Transverse colon (tissue), 4 donors: ENCODE measurements around the gene SAT2.

Source experiments
- CTCF ChIP-seq, 5 experiments: fragments of 200-600 bp in 3 of 5; fragments of 450-650 bp in 2 of 5; sonication (generic) in 3 of 5; IDR thresholded peaks; 1 replicate in 2 of 5; 2 replicates in 3 of 5; pipeline ENCODE4 v1.5.1; 2016 to 2017; ENCODE audit warnings: antibody characterized with exemption in 5 of 5, inconsistent platforms in 3 of 5, mild to moderate bottlenecking in 2 of 5, moderate library complexity in 1 of 5
- EP300 ChIP-seq: sonication (generic); formaldehyde crosslinking; IDR thresholded peaks from one replicate; pipeline ENCODE4 v1.6.1; 2017; ENCODE audit warnings: antibody characterized with exemption, low read depth
- POLR2AphosphoS5 ChIP-seq, 3 donors: sonication (generic); formaldehyde crosslinking; IDR thresholded peaks; one replicate each; pipeline ENCODE4 v1.6.1; 2016; ENCODE audit warnings: antibody characterized with exemption in 3 of 3

- TF ChIP-seq POLR2AphosphoS5 (IDR thresholded peaks at IDR 0.05) (no peak), CTCF (IDR thresholded peaks at IDR 0.05) (no peak), EP300 (no peak)
Observed at GRCh38 chr17:7626956-7627249, 718 bp downstream of the SAT2 start.
